Cardiac fibroblast (primary cell): ENCODE measurements around the gene AGGF1.

Source experiments
- DNase-seq, 2 donors: peaks; one replicate each; pipeline versions ENCODE4 v3.0.0 to v3.0.0-alpha.2; 2010; ENCODE audit warnings: low read depth in 2 of 2
- H3K4me3 ChIP-seq, 2 donors: replicated peaks in 1 of 2; 1 replicate in 1 of 2; 2 replicates in 1 of 2; pipeline ENCODE4 v1.5.1; 2011; ENCODE audit warnings: low read depth in 2 of 2, low read length in 2 of 2, mild to moderate bottlenecking in 2 of 2, moderate library complexity in 1 of 2
- TF ChIP-seq, protein P1 (sequence below): IDR thresholded peaks from one replicate; pipeline ENCODE4 v1.5.1; 2011; ENCODE audit warnings: low read depth, mild to moderate bottlenecking, low read length, inconsistent platforms

The AGGF1 gene

DNA sequence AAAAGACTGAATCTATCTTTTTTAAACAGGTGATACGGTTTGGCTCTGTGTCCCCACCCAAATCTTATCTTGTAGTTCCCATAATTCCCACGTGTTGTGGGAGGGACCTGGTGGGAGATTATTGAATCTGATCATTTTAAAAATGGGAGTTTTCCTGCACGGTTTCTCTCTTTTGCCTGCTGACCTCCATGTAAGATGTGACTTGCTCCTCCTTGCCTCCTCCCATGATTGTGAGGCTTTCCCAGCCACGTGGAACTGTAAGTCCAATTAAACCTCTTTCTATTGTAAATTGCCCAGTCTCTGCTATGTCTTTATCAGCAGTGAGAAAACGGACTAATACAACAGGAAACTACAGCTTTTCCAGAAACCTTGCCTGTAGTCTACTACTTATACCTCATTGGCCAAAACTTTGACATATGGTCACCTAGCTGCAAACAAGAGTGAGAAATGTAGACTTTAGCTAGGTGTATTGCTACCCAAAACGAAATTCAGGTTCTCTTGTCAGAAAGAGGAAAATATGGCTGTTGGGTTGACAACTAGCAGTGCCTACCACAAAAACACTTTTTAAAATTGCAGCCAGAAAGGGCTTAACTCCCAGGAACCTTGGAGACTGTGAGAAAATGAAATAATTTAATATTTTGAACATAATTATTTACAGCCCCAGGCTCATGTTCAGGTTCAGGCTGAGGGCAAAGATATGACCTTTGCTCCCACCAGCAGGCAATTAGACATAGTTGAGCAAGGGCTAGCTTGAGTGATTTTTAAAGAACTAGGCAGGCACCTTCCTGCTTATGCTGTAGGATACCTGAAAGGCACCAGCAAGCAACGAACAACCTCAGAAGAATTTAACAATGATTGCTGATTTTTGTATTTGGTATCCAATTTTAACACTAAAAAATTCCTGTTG lies 7.4 kb upstream of the AGGF1 start:
- DNase-seq: no peak
- TF ChIP-seq, protein P1, sequence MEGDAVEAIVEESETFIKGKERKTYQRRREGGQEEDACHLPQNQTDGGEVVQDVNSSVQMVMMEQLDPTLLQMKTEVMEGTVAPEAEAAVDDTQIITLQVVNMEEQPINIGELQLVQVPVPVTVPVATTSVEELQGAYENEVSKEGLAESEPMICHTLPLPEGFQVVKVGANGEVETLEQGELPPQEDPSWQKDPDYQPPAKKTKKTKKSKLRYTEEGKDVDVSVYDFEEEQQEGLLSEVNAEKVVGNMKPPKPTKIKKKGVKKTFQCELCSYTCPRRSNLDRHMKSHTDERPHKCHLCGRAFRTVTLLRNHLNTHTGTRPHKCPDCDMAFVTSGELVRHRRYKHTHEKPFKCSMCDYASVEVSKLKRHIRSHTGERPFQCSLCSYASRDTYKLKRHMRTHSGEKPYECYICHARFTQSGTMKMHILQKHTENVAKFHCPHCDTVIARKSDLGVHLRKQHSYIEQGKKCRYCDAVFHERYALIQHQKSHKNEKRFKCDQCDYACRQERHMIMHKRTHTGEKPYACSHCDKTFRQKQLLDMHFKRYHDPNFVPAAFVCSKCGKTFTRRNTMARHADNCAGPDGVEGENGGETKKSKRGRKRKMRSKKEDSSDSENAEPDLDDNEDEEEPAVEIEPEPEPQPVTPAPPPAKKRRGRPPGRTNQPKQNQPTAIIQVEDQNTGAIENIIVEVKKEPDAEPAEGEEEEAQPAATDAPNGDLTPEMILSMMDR: no peak
- no peak overlapping the region for H3K4me3 ChIP-seq

DNA sequence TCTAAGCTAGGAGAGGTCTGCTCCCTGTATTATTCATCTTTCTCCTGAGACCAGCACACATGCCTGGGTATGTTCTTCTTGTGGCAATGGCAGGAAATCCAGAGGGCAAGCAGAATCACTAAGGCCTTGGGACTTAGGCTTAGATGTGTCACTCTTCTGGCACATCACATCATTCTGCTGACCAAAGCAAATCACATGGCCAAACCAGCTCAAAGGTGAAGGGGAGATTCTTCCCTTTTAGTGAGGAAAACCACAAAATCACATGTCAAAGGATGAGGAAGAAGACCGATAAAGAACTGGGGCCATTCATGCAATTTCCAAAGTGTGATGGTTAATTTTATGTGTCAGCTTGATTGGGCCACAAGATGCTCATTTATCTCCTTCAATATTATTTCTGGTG lies 5.7 kb upstream of the AGGF1 start:
- H3K4me3 ChIP-seq: no peak overlapping the region
- no peak for DNase-seq
- TF ChIP-seq, protein P1: no peak

DNA sequence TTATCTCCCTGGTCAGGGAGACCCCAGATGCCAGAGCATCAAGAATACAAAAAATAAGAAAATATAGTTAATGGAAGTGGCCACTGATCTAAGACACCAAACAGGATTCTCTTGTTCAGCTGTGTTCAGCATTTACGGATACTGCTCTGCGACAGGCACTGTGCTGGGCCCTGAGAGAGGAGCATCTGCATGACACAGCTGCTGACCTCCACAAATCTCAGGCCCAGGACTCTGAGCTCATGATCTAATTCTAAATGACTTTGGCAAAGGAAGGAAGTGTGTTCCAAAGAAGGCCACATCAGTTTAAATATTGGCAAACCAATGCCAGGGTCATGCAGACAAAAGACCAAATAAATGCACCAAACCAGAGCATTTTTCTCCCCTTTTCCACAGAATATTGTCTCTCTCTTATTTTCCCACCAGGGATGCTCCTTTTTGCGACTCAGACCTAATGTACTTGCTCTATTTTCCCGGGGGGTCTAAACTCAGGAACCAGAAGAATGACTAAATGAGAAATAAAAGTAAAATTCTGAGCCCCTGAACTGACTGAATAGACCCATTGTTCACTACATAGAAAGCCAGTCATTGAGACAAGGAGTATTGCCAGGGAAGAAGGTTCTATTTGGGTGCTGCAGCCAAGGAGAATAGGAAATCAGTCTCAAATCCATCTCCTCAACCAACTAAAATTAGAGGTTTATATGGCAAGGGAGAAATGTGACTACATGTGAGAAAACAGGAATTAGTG lies 1.4 kb upstream of the AGGF1 start:
- H3K4me3 ChIP-seq: no peak overlapping the region
- TF ChIP-seq, protein P1: no peak
- DNase-seq: no peak

DNA sequence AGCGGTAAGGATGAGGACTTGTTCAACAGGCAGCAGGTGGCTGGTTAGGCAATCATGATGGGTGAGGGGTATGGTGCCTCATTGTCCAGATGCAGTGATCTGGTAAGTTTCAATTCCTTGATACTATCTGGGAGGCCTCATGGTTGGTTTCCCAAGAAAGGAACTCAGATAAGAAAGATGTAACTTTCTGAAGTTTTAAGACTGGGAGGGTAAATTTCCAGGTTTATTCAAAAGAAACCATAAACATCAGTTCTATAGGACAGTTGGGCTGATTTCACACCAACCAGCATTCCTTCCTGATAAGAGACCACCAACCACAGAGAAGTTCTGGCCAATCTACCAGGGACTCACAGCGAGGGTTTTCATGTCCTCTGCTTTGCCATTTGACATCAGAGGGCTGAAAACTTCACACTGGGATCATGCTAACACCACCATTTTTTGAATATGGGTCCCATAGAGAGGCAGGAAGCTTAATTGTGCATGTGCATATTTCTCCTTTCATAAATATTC lies 773 bp upstream of the AGGF1 start:
- no peak overlapping the region for H3K4me3 ChIP-seq
- TF ChIP-seq, protein P1: no peak
- no peak for DNase-seq

DNA sequence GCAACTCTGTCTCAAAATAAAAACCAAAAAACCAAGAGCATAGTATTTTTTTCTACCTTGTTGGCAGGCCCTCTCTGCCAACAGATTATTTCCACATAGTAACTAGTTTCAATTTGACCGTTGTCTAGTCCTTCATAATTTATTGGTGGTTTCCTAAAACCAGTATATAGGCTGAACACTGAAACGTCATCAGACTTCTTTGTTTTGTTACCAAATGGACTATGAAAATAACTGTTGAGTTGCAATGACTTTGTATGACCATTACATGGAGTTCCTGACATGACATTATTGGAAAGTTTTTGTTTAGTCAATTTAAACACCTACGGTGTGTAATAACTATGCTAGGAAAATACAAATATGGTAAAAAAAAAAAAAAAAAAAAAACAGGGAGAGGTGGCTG lies 1.7 kb downstream of the AGGF1 start:
- H3K4me3 ChIP-seq: no peak overlapping the region
- no peak for DNase-seq
- TF ChIP-seq, protein P1: no peak

DNA sequence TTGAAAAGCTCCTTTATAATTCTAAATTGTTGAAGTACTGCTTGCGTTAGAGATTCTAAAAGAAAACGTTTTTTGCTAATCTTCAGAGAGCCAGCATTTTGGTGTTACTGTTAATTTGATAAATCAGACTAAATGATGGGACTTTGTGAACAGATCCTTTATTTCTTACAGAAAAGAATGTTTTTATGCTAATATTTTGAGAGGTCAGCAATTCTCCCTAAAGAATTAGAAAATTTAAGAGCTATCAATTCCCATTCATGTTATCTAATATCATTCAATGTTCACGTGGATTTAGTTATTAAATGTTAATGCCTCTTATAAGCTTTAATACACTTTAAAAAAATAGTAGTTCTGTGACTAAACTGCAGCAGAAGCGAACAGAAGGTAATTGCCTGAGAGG lies 2.4 kb downstream of the AGGF1 start:
- TF ChIP-seq, protein P1: no peak
- no peak for DNase-seq
- H3K4me3 ChIP-seq: no peak overlapping the region
